Activated CD8-positive, alpha-beta memory T cell treated with anti-CD3 and anti-CD28 coated beads, Interleukin-2, amount 50 U/mL, for 4 hours (primary cell): ENCODE results near the gene MOCS2.
"Not testable (repeated sequence)": the region's sequence is repeated elsewhere in the genome, so short reads cannot be mapped to it uniquely, and the experiment has no call there.

Source experiments
- DNase-seq: peaks from one replicate; pipeline ENCODE4 v3.0.0-alpha.2; 2020

MOCS2 gene, protein sequence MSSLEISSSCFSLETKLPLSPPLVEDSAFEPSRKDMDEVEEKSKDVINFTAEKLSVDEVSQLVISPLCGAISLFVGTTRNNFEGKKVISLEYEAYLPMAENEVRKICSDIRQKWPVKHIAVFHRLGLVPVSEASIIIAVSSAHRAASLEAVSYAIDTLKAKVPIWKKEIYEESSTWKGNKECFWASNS

DNA sequence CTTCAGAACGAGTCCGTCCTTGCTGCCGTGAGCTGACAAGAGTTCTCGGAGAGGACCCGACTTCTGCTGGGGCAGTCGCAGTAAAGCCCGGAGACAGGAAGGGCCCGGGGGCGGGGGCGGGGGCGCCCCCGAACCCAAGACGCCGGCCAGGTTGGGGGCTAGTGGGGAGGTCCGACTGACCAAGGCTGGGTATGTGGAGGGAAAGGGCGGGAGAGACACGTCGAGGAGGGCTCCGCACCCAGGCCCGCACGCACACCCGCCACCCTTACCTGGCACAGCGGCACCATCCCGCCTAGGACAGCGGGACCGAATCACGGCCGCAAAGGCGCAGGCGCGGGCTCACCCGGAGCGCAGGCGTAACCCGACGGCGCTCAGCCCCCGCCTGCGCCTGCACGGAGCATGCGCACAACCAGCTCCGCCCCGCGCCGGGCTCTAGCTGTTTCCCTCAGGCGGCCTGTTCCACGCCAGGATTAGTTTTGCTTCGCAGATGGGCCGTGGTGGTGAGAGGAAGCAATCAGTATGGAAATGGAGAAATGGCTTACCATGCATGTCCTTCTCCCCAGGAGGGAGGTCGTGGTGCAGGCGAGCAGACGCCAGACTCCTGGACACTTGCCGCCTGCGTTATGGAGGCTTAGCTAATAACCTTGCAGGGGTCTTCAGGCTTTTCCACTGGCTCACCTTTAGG lies at the start of gene MOCS2:
Gene MOCS2 (minus strand): TSS at position 315 of the 685 bp plus-strand sequence. CDS start 2,583 bp downstream, outside the sequence.
- peak; percentile 90 for DNase-seq

DNA sequence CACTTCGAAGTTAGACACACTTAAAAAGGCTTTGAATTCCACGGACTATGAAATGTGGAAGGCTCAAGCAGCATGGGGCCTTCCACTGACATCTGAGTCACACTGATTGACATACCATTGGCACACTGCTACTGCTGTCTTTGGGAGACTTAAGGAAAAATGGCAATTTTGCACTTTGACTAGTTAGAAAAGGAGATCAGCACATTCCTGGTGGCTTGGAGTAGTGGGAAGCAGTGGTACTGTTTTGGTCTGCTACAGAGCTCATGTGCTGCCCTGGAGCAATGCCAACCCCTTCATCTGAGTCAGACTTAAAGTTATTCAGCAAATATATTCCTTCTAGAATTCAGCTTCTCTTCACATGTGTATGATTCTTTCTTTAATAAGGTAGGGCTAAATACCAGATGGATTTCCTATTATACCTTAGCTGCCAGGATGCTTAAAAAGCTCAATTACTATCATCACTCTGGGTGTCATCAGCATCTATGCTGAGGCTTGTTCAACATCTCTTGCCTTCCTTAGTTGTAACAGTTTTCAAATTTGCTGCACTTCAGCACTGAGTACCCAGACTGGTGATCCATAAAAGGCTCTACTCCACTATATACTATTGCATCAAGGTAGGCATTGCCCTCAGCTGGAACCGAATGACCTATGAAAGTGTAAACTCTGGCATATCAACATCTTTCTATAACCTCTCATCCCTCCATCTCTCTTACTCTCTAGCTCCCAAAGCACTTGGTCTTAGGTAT lies 42.3 kb upstream of the MOCS2 start:
- DNase-seq, result no peak

DNA sequence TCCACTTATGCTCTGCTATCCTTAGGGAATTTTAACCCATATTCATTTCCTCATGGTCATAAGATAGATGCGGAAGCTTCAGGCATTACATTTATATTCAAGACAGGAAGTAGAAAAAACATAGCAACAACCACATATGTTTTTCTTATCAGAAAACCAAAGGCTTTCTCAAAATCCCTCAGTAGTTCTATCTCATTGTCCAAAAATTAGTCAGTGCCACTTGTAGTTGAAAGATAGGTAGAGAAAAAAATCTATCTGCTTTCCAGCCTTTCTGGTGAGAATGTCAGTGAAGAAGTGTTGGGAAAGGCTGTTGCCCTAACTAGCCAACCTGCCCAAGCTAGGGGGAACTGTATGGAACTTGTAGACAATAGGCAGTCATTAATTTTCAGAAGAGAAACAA lies 23.5 kb upstream of the MOCS2 start:
- no peak for DNase-seq

DNA sequence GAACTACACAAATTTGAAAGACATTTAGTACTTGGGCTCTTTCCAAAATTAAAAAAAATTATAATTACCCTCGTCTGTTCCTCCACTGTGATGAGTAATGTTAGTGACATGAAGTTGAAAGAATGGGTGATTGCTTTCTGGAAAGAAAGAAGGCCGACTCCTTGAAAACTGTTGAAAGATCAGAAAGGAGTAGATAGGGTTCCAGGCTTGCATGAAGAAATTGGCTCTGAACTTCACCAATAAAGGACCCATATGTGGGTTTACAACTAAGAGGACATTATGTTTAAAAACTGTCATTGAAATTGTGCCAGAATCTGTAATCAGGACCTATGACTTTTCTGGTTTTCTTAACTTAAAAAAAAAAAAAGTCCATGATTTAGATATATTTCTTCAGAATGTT lies 20.7 kb upstream of the MOCS2 start:
- no peak for DNase-seq

DNA sequence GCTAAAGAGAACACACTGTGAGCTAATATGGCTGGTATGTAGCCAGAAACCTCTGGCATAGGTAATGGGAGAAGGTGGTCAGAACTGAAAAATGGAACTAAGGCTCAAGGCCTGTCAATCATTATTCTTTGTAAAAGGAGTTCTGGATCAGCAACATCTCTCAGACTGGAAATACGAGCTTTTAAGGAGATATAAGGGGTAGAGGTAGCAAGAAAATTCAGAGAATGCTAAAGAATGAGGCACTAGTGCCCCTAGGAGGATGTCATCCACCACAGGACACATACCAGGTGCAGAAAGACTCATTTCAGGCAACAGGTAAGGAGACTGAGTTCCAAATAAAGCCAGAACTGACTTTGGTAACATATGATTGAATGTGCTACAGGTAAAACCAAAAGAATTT lies 18.9 kb upstream of the MOCS2 start:
- DNase-seq, result no peak

DNA sequence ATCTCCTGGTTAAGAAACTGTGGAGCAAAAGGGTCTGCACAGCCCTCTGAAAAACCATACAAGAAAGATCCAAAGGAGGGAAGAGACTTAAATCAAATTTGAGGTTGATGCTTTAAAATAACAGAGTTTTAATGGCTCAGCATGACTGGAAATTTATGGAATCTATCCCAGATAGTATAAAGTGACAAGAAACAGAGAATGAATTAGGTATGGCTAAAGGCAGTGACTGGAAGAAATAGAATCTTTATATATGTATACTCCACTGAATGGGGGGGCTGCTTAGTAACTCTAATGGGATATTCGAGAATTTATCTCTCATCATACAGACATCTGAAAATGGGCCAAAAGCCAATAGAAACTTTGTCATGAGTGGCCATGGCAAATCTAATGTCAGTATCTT lies 17.6 kb upstream of the MOCS2 start:
- no peak for DNase-seq

DNA sequence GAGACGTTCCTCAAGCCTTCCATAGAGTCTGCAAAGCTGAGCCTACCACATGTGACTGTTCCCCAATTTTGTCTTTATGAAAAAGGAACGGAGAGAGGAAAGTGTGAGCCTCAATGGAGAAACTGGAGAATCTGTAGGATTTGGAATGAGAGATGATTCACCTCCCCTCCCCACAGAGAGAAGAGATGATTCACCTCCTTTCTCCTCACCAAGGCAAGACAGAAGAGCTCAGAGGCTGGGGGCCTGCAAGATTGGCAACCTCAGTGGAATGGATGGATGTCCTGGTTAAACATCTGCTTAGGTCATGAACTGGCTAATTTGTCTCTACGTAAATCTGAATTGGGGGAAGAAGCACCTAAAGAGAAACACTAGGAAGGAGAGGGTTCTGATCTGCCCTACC lies 17.0 kb upstream of the MOCS2 start:
- DNase-seq, result no peak

DNA sequence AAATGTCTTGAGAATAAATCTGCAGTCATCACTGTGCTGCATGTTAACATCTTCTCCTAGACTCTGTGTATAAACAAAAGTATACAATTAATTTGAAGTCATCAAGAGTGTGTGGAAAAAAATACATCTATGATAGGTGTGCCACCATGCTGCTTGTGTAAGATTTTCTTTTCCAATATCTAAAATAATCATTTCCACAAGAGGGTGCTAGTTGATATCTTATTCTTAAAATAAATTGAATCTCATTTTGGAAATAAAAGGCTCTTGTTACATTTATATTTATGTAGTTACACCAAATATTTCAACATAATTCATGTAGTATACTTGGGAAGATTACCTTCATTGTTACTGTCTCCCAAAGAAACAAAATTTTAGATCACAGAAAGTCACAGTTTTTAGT lies 14.1 kb upstream of the MOCS2 start:
- DNase-seq, result no peak

DNA sequence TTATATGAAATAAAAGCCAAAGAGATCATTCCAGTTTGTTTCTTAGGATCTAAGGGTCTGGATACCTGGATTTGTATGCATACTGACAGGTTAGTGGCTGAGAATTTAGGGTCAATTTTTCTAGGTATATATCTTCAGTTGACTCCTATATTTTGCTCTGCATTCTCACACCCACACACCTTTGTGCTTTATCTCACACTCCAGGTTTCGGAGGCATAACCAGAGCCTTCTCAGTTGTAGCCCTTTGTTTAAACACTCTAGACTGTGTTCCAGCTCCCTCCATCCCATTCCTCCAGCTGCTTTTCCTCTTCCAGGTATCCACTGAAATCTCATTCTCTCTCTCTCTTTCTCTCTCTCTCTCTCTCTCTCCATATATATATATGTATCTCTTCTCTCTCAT lies 10.6 kb upstream of the MOCS2 start:
- no peak for DNase-seq

DNA sequence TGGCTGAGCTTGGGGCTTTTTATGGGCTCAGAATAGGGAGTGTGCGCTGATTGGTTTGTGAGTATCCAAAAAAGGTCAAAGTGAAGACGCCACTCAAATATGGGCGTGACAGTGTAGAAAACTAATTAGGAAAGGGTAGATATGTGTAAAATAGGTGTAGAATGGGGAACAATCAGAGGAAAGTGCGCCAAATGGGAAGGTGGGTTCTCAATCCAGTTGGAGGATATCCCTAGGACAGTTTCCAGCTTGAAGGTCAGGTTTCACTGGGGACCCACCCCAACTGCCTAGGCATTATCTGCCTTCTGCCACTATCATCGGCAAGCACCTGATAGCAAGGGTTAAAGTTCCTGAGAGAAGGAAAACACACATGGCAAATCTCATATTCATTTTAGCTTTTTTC lies 9.3 kb upstream of the MOCS2 start:
- no peak for DNase-seq

DNA sequence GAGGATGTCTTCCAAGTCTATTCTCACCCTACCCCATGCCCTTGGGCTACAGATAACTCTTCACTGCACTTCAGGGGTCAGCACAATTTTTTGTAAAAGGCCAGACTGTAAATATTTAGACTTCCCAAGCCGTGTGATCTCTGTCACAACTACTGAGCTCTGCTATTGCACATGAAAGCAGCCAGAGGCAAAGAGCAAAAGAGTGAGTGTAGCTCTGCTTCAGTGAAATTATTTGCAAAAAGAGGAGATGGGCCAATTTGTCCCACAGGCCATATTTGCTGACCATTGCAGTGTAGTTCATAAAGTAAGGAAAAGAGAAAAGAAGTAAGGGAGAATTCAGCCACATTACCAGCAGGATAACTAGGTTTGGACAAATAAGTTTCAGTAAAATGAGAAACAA lies 7.0 kb upstream of the MOCS2 start:
- no peak for DNase-seq

DNA sequence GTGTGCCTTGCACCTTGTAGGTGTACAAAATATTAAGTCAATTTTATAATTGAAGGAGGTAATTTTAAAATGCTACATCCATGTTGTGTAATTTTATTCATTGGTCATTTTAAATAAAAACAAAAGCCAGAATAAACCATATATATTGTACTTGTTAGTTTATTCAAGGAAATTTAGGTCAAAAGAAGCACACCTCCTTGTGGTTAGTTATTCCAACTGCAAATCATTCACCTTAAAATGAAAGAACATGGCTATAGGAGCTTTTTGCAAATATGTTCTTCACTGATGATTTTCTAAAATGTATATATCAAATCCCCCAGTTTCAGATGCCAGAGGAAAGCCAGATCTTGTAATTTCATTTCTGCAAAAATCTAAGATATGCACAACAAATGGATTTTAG lies 5.4 kb upstream of the MOCS2 start:
- DNase-seq, result no peak

DNA sequence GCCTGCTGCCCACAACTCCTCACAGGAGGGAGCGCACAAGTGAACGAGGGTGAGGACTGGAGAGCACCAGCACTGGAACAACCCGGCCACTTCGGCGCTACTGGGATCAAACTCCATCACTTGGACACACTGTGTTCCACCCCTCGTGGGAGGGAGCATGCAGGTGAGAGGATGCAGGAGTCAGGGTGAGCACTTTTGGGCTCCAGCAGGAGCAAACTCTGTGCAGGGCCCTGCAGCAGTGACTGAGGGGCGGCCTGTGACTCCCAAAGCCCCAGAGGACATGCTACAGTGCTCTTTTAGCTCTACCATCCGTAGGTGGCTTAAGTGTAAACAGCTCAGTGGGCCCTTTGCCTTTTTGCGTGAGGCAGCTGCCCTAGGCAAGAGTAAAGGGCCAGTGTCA lies 4.4 kb upstream of the MOCS2 start:
- DNase-seq, result no peak

DNA sequence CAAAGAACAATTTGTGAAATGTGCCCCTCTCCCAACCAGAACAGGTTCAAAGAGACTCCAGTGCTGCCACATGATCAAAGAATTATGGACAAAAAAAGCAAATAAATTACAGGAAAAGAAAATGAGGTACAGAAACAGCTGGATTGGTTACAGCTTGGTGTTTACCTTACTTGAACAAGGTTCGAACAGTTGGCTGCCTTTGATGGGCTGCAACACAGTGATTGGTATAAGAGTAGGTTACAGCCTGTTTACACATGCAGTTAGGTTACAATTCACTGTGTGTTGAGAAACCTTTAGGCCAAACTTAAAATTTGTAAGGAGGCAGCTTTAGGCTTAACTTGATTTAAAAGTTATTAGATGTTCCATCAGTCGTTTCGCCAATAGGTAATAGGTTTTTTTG lies 3.4 kb upstream of the MOCS2 start:
- no peak for DNase-seq

DNA sequence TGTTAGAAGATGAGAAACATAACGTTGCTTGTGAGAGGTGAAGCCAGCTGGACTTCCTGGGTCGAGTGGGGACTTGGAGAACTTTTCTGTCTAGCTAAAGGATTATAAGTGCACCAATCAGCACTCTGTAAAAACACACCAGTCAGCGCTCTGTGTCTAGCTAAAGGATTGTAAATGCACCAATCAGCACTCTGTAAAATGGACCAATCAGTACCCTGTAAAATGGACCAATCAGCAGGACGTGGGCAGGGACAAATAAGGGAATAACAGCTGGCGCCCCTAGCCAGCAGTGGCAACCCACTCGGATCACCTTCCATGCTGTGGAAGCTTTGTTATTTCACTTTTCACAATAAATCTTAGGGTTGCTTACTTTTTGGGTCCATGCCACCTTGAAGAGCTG lies 2.8 kb upstream of the MOCS2 start:
- DNase-seq, result not testable (repeated sequence)

DNA sequence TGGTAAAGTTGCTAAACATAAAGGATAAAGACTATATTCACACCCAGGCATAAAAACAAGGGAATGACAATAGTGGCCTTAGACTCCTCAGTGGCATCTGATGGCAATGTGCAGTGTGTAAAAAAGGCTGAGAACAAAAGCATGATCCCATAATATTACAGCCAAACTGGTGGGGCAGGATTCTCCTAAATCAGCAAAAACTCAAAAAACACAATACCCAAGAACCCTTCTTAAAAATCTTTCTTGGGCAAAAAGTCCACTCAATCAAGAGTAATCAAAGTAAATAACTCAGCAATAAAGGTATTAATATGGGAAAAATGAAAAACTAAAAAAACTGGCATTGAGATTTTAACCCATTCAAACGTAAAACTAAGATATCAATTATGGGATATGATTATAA lies 1.6 kb upstream of the MOCS2 start:
- DNase-seq, result no peak

DNA sequence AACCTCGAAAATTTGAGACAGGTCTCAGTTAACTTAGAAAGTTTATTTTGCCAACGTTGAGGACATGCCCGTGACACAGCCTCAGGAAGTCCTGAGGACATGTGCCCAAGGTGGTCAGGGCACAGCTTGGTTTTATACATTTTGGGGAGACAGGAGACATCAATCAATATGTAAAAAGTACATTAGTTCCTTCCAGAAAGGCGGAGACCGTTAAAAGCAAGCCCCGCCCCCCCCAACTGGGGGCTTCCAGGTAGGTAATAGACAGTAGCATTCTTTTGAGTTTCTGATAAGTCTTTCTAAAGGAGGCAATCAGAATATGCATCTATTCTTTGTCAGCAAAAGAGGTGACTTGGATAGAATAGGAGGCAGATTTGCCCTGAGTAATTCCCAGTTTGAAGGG lies 599 bp upstream of the MOCS2 start:
- DNase-seq, result peak; percentile 20

DNA sequence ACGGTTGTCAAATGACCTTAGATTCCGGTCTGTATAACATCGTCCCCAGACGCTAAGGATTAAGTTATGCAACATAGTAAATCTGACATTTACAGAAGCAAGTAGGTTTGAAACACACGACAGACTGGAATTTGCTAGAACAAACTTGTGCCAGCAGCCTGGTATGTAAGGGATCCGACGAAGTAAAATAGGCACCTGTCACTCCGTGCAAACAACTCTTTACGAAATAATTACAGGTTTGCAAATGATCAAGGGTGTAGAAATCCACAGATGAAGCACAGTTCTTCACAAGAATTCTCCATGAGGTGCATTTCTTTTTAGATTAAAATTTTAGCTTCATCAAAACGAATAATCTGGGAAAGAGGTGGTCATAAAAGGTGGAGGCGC lies 508 bp downstream of the MOCS2 start:
- DNase-seq, result no peak

DNA sequence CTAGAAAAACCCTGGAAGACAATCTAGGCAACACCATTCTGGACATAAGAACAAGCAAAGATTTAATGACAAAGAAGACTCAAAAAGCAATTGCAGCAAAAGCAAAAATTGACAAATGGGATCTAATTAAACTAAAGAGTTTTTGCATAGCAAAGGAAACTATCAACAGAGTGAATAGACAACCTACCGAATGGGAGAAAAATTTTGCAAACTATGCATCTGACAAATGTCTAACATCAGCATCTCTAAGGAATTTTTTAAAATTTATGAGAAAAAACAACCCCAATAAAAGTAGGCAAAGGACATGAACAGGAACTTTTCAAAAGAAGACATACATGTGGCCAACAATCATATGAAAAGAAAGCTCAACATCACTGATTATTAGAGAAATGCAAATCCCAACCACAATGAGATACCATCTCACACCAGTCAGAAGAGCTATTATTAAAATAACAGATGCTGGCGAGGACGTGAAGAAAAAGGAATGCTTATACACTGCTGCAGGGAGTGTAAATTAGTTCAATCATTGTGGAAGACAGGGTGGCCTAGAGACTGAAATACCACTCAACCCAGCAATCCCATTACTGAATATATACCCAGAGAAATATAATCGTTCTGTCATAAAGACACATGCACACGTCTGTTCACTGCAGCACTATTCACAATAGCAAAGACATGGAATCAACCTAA lies 3.8 kb downstream of the MOCS2 start:
- DNase-seq, result no peak

DNA sequence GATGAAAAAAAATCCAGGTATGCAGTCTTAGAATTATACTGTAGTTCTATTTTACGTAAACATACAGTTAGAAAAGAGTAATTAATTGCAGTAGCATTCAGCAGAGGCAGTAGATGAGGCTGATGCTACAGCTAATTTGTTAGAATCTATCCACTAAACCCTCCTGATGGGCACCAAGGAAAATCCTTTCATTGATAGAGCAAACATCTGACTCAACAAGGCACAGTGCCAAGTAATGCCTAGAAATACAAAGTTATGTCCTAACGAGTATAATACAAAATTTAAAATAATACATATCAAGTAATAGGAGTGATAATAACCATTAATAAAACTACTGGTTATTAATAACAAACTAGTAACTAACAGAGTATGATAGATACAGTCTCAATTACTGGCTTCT lies 9.0 kb downstream of the MOCS2 start:
- DNase-seq, result no peak

DNA sequence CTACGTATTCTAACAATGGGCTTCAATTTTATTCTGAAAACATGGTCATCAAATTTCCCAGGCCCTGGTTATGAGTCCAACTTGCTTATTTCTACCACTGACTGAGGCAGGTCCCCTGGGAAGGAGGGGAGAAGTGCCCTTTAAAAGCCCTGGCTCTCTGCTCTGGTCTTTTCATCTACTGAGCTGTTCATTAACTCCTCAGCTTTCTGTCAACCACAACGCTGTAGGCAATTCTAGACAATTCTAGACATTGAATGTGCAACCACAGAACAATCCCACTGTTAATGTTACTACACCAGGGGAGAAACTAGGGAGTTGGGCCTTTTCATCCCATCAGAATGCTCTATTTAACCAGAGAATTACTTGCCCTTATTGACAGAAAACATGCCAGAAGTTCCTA lies 10.0 kb downstream of the MOCS2 start:
- no peak for DNase-seq

DNA sequence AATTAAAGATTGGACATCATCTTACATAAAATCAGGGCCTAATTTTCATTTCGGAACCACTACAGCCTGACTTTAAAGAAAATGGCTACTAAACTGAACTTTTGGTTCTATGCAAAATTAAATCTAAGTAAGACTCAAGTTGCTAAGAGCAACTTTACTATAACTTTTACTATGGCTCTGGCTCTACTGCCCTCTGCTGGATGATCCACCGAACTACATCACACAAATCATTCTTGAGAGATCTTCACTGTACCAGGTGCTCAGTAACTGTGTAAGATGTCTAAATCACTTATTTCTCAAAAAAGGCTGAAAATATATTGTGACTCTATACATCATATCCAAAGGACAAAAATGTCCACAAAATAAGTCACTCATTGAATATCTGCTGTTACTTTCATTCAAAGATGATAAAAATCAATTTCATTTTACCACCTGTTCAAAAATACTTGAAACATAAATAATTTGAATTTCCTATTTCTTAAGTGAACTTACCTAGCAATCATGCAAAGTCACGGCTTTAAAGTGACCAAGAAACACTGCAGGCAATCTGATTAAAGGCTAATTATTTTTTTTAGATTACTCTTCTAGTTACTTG lies 13.5 kb downstream of the MOCS2 start:
- peak; percentile 66 for DNase-seq

DNA sequence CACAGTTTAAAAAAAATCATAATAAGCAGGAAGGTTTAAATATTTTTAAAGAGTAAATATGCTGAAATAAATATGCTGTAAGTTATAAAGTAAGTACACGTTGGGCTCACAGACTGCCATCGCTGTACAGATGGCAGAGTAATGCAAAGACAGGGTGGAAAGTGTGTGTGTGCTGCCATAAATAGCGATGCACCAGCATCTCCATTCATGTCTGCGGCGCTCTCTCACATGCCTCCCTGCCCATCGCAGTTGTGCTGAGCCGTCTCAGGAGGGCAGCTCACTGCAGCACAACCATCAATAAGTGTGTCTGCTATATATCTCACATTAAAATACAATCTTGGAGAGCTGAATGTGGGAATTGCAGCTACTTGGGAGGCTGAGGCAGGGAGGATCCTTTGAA lies 14.3 kb downstream of the MOCS2 start:
- DNase-seq, result no peak
